SK-N-SH treated with all-trans-retinoic acid at 6 μM for 48 hours (cell line): Measurements from ENCODE around the gene CRYAB.

ENCODE experiments used
- ATAC-seq: fragments of 200-7000 bp; cut with Tn5 transposase; 3 replicates; pipeline ENCODE4 v1.9.1; 2020; ENCODE audit warnings: mild to moderate bottlenecking, moderate library complexity
- ARNTL ChIP-seq: fragments of 450-650 bp; formaldehyde crosslinking; IDR thresholded peaks from 2 replicates; pipeline ENCODE4 v1.5.0; 2020; ENCODE audit warnings: low read depth, mild to moderate bottlenecking, moderate library complexity, borderline replicate concordance
- CSDC2 ChIP-seq: fragments of 250-450 bp; sonication (Bioruptor Pico); IDR thresholded peaks from 2 replicates; pipeline ENCODE4 v1.5.0; 2020; ENCODE audit warnings: mild to moderate bottlenecking, moderate library complexity
- ESRRG ChIP-seq: fragments of 250-450 bp; sonication (Bioruptor Pico); IDR thresholded peaks from 2 replicates; pipeline ENCODE4 v1.6.1; 2021; ENCODE audit warnings: mild to moderate bottlenecking
- GLIS3 ChIP-seq: fragments of 250-450 bp; sonication (Bioruptor Pico); IDR thresholded peaks from 2 replicates; pipeline ENCODE4 v1.5.0; 2020; ENCODE audit warnings: mild to moderate bottlenecking, moderate library complexity
- ISL1 ChIP-seq: fragments of 250-450 bp; sonication (Bioruptor Pico); IDR thresholded peaks from 2 replicates; pipeline ENCODE4 v2.1.2; 2022; ENCODE audit warnings: mild to moderate bottlenecking, moderate library complexity
- OSR1 ChIP-seq: fragments of 250-450 bp; sonication (Bioruptor Pico); IDR thresholded peaks from 2 replicates; pipeline ENCODE4 v1.8.0; 2022; ENCODE audit warnings: moderate library complexity, mild to moderate bottlenecking, inconsistent platforms
- PPARA ChIP-seq: fragments of 250-450 bp; sonication (Bioruptor Pico); IDR thresholded peaks from 2 replicates; pipeline ENCODE4 v1.5.0; 2020; ENCODE audit warnings: mild to moderate bottlenecking, borderline replicate concordance
- RARB ChIP-seq: fragments of 250-450 bp; sonication (Bioruptor Pico); IDR thresholded peaks from 2 replicates; pipeline ENCODE4 v1.8.0; 2021; ENCODE audit warnings: mild to moderate bottlenecking, moderate library complexity
- SNAI2 ChIP-seq: fragments of 250-450 bp; sonication (Bioruptor Pico); IDR thresholded peaks from 2 replicates; pipeline ENCODE4 v1.5.0; 2020; ENCODE audit warnings: mild to moderate bottlenecking, moderate library complexity
- TCF4 ChIP-seq: fragments of 250-450 bp; sonication (Bioruptor Pico); IDR thresholded peaks from 2 replicates; pipeline ENCODE4 v1.8.0; 2021; ENCODE audit warnings: mild to moderate bottlenecking, moderate library complexity, borderline replicate concordance
- ZFP30 ChIP-seq: fragments of 450-650 bp; formaldehyde crosslinking; IDR thresholded peaks from 2 replicates; pipeline ENCODE4 v1.5.0; 2022; ENCODE audit warnings: mild to moderate bottlenecking, moderate library complexity
- ZNF565 ChIP-seq: fragments of 450-650 bp; formaldehyde crosslinking; conservative IDR thresholded peaks from 2 replicates; pipeline ENCODE4 v1.5.0; 2020; ENCODE audit warnings: low read depth, mild to moderate bottlenecking, moderate library complexity
- ZNF70 ChIP-seq: fragments of 450-650 bp; formaldehyde crosslinking; IDR thresholded peaks from 2 replicates; pipeline ENCODE4 v1.5.0; 2020; ENCODE audit warnings: mild to moderate bottlenecking, moderate library complexity
- TF ChIP-seq, protein P1 (sequence below): fragments of 250-450 bp; sonication (Bioruptor Pico); IDR thresholded peaks from 2 replicates; pipeline ENCODE4 v1.5.0; 2020; ENCODE audit warnings: mild to moderate bottlenecking, moderate library complexity
- TF ChIP-seq, protein P2 (sequence below): fragments of 250-450 bp; sonication (Bioruptor Pico); IDR thresholded peaks from 2 replicates; pipeline ENCODE4 v1.8.0; 2020; ENCODE audit warnings: mild to moderate bottlenecking, moderate library complexity, borderline replicate concordance
- TF ChIP-seq, protein P3 (sequence below): fragments of 250-450 bp; sonication (Bioruptor Pico); IDR thresholded peaks from 2 replicates; pipeline ENCODE4 v1.5.1; 2021; ENCODE audit warnings: mild to moderate bottlenecking, moderate library complexity
- TF ChIP-seq, protein P4 (sequence below): fragments of 250-450 bp; sonication (Bioruptor Pico); IDR thresholded peaks from 2 replicates; pipeline ENCODE4 v1.5.1; 2020; ENCODE audit warnings: low read depth, mild to moderate bottlenecking, moderate library complexity
- TF ChIP-seq, protein P5 (sequence below): fragments of 250-450 bp; sonication (Bioruptor Pico); IDR thresholded peaks from 2 replicates; pipeline ENCODE4 v1.8.0; 2021; ENCODE audit warnings: low read depth, mild to moderate bottlenecking, moderate library complexity, borderline replicate concordance

The CRYAB gene

DNA sequence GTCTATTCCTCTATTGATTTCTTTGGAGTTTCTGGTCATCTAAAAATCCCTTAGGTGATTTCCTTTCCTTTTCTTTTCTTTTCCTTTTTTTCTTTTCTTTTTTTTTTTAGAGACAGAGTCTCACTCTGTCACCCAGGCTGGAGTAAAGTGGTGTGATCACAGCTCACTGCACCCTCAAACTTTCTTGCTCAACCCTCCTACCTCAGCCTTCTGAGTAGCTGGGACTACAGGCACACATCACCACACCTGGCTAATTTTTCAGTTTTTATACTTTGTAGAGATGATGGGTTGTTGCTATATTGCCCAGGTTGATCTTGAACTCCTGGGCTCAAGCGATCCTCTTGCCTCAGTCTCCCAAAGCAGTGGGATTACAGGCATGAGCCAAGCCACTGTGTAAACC lies 5.2 kb upstream of the CRYAB start (continued):
- no peak for TF ChIP-seq PPARA (CRISPR knock-in tag)

DNA sequence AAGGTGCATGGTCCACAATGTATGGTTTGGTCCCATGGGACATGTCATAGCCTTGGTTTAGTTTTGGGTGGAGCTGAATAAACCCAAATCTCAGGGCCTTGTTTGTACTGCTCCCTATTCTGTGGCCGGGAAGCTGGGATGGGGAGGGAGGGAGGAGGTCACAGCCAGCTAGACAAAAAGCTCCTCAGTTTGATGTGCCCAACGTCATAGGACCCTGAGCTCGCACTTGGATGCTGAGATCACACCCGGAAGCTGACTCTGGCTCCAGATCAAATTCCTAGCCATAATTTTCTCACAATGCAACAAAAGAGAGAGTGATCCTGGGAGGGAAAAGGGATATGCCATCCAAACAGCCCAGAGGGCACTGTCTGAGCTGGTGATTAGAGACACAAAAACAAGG lies 2.4 kb upstream of the CRYAB start:
- no peak for ATAC-seq
- TF ChIP-seq ISL1 (no peak), ZNF565 (CRISPR knock-in tag) (no peak), ESRRG (CRISPR knock-in tag) (no peak), RARB (CRISPR knock-in tag) (no peak), OSR1 (CRISPR knock-in tag) (no peak), CSDC2 (CRISPR knock-in tag) (no peak), SNAI2 (no peak), ZFP30 (CRISPR knock-in tag) (no peak), GLIS3 (CRISPR knock-in tag) (no peak), ZNF70 (no peak), TCF4 (no peak), PPARA (CRISPR knock-in tag) (no peak), ARNTL (CRISPR knock-in tag) (no peak)
- TF ChIP-seq, protein P1, sequence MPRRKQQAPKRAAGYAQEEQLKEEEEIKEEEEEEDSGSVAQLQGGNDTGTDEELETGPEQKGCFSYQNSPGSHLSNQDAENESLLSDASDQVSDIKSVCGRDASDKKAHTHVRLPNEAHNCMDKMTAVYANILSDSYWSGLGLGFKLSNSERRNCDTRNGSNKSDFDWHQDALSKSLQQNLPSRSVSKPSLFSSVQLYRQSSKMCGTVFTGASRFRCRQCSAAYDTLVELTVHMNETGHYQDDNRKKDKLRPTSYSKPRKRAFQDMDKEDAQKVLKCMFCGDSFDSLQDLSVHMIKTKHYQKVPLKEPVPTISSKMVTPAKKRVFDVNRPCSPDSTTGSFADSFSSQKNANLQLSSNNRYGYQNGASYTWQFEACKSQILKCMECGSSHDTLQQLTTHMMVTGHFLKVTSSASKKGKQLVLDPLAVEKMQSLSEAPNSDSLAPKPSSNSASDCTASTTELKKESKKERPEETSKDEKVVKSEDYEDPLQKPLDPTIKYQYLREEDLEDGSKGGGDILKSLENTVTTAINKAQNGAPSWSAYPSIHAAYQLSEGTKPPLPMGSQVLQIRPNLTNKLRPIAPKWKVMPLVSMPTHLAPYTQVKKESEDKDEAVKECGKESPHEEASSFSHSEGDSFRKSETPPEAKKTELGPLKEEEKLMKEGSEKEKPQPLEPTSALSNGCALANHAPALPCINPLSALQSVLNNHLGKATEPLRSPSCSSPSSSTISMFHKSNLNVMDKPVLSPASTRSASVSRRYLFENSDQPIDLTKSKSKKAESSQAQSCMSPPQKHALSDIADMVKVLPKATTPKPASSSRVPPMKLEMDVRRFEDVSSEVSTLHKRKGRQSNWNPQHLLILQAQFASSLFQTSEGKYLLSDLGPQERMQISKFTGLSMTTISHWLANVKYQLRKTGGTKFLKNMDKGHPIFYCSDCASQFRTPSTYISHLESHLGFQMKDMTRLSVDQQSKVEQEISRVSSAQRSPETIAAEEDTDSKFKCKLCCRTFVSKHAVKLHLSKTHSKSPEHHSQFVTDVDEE (CRISPR knock-in tag), result no peak
- TF ChIP-seq, protein P2, sequence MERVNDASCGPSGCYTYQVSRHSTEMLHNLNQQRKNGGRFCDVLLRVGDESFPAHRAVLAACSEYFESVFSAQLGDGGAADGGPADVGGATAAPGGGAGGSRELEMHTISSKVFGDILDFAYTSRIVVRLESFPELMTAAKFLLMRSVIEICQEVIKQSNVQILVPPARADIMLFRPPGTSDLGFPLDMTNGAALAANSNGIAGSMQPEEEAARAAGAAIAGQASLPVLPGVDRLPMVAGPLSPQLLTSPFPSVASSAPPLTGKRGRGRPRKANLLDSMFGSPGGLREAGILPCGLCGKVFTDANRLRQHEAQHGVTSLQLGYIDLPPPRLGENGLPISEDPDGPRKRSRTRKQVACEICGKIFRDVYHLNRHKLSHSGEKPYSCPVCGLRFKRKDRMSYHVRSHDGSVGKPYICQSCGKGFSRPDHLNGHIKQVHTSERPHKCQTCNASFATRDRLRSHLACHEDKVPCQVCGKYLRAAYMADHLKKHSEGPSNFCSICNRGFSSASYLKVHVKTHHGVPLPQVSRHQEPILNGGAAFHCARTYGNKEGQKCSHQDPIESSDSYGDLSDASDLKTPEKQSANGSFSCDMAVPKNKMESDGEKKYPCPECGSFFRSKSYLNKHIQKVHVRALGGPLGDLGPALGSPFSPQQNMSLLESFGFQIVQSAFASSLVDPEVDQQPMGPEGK (CRISPR knock-in tag), result no peak
- TF ChIP-seq, protein P3, sequence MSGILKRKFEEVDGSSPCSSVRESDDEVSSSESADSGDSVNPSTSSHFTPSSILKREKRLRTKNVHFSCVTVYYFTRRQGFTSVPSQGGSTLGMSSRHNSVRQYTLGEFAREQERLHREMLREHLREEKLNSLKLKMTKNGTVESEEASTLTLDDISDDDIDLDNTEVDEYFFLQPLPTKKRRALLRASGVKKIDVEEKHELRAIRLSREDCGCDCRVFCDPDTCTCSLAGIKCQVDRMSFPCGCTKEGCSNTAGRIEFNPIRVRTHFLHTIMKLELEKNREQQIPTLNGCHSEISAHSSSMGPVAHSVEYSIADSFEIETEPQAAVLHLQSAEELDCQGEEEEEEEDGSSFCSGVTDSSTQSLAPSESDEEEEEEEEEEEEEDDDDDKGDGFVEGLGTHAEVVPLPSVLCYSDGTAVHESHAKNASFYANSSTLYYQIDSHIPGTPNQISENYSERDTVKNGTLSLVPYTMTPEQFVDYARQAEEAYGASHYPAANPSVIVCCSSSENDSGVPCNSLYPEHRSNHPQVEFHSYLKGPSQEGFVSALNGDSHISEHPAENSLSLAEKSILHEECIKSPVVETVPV (CRISPR knock-in tag), result no peak
- TF ChIP-seq, protein P4, sequence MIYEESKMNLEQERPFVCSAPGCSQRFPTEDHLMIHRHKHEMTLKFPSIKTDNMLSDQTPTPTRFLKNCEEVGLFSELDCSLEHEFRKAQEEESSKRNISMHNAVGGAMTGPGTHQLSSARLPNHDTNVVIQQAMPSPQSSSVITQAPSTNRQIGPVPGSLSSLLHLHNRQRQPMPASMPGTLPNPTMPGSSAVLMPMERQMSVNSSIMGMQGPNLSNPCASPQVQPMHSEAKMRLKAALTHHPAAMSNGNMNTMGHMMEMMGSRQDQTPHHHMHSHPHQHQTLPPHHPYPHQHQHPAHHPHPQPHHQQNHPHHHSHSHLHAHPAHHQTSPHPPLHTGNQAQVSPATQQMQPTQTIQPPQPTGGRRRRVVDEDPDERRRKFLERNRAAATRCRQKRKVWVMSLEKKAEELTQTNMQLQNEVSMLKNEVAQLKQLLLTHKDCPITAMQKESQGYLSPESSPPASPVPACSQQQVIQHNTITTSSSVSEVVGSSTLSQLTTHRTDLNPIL, result no peak

DNA sequence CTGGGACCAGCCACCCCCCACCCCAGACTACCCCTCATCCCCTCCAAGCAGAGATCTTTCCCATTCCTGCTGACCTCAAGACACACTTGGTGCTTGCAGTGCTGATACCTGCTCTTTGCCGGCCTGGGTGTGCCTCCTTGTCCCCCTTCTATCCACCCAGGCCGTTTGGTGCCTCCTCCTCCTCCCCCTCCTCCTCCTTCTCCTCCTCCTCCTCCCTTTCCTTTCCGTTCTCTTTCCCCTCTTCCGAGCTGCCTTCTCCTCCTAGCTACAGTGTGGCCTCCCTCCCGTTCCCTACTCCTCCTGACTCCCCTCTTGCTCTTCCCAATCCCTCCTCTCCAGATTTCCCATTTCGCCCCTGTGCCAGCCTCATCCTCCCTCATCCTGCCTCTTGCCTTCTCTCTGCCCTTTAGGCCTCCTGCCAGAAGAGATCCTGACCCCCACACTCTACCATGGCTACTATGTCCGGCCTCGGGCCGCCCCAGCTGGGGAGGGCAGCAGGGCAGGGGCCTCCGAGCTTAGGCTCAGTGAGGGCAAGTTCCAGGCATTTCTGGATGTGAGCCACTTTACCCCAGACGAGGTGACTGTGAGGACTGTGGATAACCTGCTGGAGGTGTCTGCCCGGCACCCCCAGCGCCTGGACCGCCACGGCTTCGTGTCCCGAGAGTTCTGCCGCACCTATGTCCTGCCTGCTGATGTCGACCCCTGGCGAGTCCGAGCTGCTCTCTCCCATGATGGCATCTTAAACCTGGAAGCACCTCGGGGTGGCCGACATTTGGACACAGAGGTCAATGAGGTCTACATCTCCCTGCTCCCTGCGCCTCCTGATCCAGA lies 1.7 kb upstream of the CRYAB start:
- TF ChIP-seq ISL1 (no peak), CSDC2 (CRISPR knock-in tag) (no peak), ZNF565 (CRISPR knock-in tag) (no peak)
- TF ChIP-seq, protein P3 (CRISPR knock-in tag), result no peak
- TF ChIP-seq, protein P5, sequence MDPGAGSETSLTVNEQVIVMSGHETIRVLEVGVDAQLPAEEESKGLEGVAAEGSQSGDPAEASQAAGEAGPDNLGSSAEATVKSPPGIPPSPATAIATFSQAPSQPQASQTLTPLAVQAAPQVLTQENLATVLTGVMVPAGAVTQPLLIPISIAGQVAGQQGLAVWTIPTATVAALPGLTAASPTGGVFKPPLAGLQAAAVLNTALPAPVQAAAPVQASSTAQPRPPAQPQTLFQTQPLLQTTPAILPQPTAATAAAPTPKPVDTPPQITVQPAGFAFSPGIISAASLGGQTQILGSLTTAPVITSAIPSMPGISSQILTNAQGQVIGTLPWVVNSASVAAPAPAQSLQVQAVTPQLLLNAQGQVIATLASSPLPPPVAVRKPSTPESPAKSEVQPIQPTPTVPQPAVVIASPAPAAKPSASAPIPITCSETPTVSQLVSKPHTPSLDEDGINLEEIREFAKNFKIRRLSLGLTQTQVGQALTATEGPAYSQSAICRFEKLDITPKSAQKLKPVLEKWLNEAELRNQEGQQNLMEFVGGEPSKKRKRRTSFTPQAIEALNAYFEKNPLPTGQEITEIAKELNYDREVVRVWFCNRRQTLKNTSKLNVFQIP (CRISPR knock-in tag), result no peak
- no peak for ATAC-seq
